Loucy (cell line): ENCODE results near the gene NELFA.

Experiments used
- H2AFZ ChIP-seq: fragments of 200-600 bp; sonication (generic); 2 replicates; pipeline ENCODE4 v1.6.0; 2016; ENCODE audit warnings: antibody characterized with exemption, mild to moderate bottlenecking, low read length, moderate library complexity
- H3F3A ChIP-seq: fragments of 200-600 bp; 2 replicates; pipeline ENCODE4 v1.6.0; 2016; ENCODE audit warnings: antibody characterized with exemption, low read depth, mild to moderate bottlenecking
- H3K27me3 ChIP-seq: fragments of 200-600 bp; sonication (generic); 2 replicates; pipeline ENCODE4 v1.6.1; 2014; ENCODE audit warnings: low read length, mild to moderate bottlenecking; ENCODE audit not compliant: insufficient read depth, poor library complexity, severe bottlenecking
- H3K36me3 ChIP-seq: fragments of 200-600 bp; sonication (generic); 2 replicates; pipeline ENCODE4 v1.6.1; 2016; ENCODE audit warnings: low read length; ENCODE audit not compliant: insufficient read depth
- H3K4me1 ChIP-seq: fragments of 200-600 bp; sonication (generic); 2 replicates; pipeline ENCODE4 v1.5.1; 2014; ENCODE audit warnings: low read length, mild to moderate bottlenecking; ENCODE audit not compliant: insufficient read depth, poor library complexity, severe bottlenecking
- H3K4me2 ChIP-seq: fragments of 200-600 bp; sonication (generic); 2 replicates; pipeline ENCODE4 v1.6.0; 2014; ENCODE audit warnings: antibody characterized with exemption, low read length, low read depth, mild to moderate bottlenecking; ENCODE audit not compliant: poor library complexity, severe bottlenecking
- H3K4me3 ChIP-seq: fragments of 200-600 bp; sonication (generic); 2 replicates; pipeline ENCODE4 v1.5.1; 2014; ENCODE audit warnings: low read length, mild to moderate bottlenecking, mixed read lengths; ENCODE audit not compliant: poor library complexity, severe bottlenecking
- H3K79me2 ChIP-seq: fragments of 200-600 bp; sonication (generic); 2 replicates; pipeline ENCODE4 v1.6.1; 2014; ENCODE audit warnings: low read length; ENCODE audit not compliant: insufficient read depth
- H3K9ac ChIP-seq: fragments of 200-600 bp; sonication (generic); 2 replicates; pipeline ENCODE4 v1.6.0; 2014; ENCODE audit warnings: mild to moderate bottlenecking, low read depth, low read length, moderate library complexity; ENCODE audit not compliant: poor library complexity, severe bottlenecking
- H3K9me2 ChIP-seq: fragments of 200-600 bp; sonication (generic); replicated peaks from 2 replicates; pipeline ENCODE4 v1.6.1; 2016; ENCODE audit warnings: low read depth, low read length, mixed read lengths
- H3K9me3 ChIP-seq: fragments of 200-600 bp; sonication (generic); 2 replicates; pipeline ENCODE4 v1.6.1; 2014; ENCODE audit warnings: mild to moderate bottlenecking, antibody characterized with exemption, low read length, low read depth; ENCODE audit not compliant: insufficient read depth
- H4K20me1 ChIP-seq: fragments of 200-600 bp; sonication (generic); 2 replicates; pipeline ENCODE4 v1.6.0; 2014; ENCODE audit warnings: antibody characterized with exemption, low read length, mild to moderate bottlenecking; ENCODE audit not compliant: insufficient read depth, poor library complexity, severe bottlenecking
- CTCF ChIP-seq: fragments of 200-600 bp; sonication (generic); conservative IDR thresholded peaks from 2 replicates; pipeline ENCODE4 v1.5.1; 2014; ENCODE audit warnings: mild to moderate bottlenecking, antibody characterized with exemption, low read length
- EZH2phosphoT487 ChIP-seq: fragments of 200-600 bp; IDR thresholded peaks from 2 replicates; pipeline ENCODE4 v1.6.1; 2018; ENCODE audit warnings: antibody characterized with exemption, mild to moderate bottlenecking, moderate library complexity, borderline replicate concordance

Gene NELFA

GRCh38 chr4:1979477-1980196, 29.1 kb downstream of the NELFA start:
- H3K4me3 ChIP-seq: no peak overlapping the region
- no peaks in the 10 kb centered on the region for H3K9me2 ChIP-seq
- H3K4me2 ChIP-seq: no peak overlapping the region
- TF ChIP-seq EZH2phosphoT487 (no peak), CTCF (no peak)
- H4K20me1 ChIP-seq: peaks cover 4% of the 10 kb centered on the region
- H3K27me3 ChIP-seq: no peaks in the 10 kb centered on the region
- no peak overlapping the region for H2AFZ ChIP-seq
- H3F3A ChIP-seq: no peaks in the 10 kb centered on the region
- no peaks in the 10 kb centered on the region for H3K4me1 ChIP-seq
- no peaks in the 10 kb centered on the region for H3K79me2 ChIP-seq
- no peak overlapping the region for H3K9ac ChIP-seq
- H3K36me3 ChIP-seq: peaks cover 99% of the 10 kb centered on the region; the same call in 1 of the 2 replicates
- no peaks in the 10 kb centered on the region for H3K9me3 ChIP-seq

GRCh38 chr4:1978741-1979476, 29.9 kb downstream of the NELFA start:
- no peaks in the 10 kb centered on the region for H3K79me2 ChIP-seq
- no peak overlapping the region for H3K4me2 ChIP-seq
- TF ChIP-seq CTCF: no peak
- no peak for TF ChIP-seq EZH2phosphoT487
- H3K9me2 ChIP-seq: no peaks in the 10 kb centered on the region
- H4K20me1 ChIP-seq: peaks cover 4% of the 10 kb centered on the region
- H3F3A ChIP-seq: no peaks in the 10 kb centered on the region
- no peak overlapping the region for H3K9ac ChIP-seq
- no peak overlapping the region for H2AFZ ChIP-seq
- no peaks in the 10 kb centered on the region for H3K9me3 ChIP-seq
- peaks cover 97% of the 10 kb centered on the region; the same call in 1 of the 2 replicates for H3K36me3 ChIP-seq
- no peaks in the 10 kb centered on the region for H3K27me3 ChIP-seq
- H3K4me1 ChIP-seq: no peaks in the 10 kb centered on the region
- no peak overlapping the region for H3K4me3 ChIP-seq

- H3K27me3 ChIP-seq: no peaks in the 10 kb centered on the region
- no peaks in the 10 kb centered on the region for H3K9me2 ChIP-seq
- no peak overlapping the region for H3K9ac ChIP-seq
- no peak overlapping the region for H3K4me2 ChIP-seq
- peaks cover 97% of the 10 kb centered on the region; the same call in 1 of the 2 replicates for H3K36me3 ChIP-seq
- H4K20me1 ChIP-seq: peaks cover 4% of the 10 kb centered on the region
- H2AFZ ChIP-seq: no peak overlapping the region
- no peak for TF ChIP-seq EZH2phosphoT487
- no peak for TF ChIP-seq CTCF
- H3F3A ChIP-seq: no peaks in the 10 kb centered on the region
- no peaks in the 10 kb centered on the region for H3K9me3 ChIP-seq
- no peaks in the 10 kb centered on the region for H3K4me1 ChIP-seq
- no peaks in the 10 kb centered on the region for H3K79me2 ChIP-seq
- no peak overlapping the region for H3K4me3 ChIP-seq
Observed at GRCh38 chr4:1978226-1978625, 30.5 kb downstream of the NELFA start.
